CD4-positive, alpha-beta T cell treated with Interleukin-17A for 1 hour (primary cell): ENCODE results near the gene LARGE1.

ENCODE experiments used
- DNase-seq: peaks from one replicate; pipeline ENCODE4 v3.0.0-alpha.2; 2020

The LARGE1 gene

DNA sequence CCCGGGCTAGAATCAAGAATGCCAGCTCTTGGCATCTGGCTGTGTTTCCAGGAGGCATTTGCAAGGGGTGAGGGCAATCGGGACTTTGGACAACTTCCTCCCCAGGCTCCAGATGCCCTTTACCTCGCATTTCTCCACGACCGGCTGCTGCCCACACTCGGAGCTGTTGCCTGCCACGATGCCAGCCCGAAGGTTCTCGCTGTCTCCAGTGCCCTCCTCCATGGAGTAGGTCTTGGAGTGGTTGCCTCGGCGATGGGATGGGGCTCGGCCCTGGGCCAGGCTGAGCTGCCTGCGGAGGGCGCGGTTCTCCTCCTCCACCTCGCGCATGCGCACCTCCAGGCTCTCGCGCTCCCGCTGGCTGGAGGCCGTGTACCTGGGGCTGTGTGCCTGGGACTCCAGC lies 270.0 kb downstream of the LARGE1 start:
- DNase-seq, result no peak

DNA sequence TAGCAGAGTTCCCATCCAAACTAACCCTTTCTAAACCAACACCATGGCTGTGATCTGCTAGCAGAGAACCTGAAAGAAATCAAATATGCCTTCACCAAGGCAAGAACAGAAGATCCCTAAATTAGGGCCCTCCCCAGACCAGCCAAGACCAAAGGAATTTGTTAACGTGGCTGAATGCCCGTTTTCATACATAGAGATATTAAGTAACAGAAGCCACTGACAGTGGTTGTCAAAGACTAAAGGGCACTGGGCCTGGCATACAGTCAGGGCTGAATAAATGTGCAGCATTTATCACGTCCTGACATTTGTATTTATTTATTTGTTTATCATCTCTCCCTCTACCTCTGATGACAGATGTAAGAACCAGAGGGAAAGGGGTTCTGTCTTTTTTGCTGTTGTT lies 271.8 kb downstream of the LARGE1 start:
- DNase-seq, result no peak

DNA sequence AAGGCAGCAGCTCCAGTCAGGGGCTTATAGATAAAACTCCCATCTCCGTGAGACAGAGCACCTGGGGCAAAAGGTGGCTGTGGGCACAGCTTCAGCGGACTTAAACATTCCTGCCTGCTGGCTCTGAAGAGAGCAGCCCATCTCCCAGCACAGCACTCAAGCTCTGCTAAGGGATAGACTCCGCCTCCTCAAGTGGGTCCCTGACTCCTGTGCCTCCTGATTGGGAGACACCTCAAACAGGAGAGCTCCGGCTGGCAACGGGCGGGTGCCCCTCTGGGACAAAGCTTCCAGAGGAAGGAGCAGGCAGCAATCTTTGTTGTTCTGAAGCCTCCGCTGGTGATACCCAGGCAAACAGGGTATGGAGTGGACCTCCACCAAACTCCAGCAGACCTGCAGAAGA lies 279.4 kb downstream of the LARGE1 start:
- no peak for DNase-seq

DNA sequence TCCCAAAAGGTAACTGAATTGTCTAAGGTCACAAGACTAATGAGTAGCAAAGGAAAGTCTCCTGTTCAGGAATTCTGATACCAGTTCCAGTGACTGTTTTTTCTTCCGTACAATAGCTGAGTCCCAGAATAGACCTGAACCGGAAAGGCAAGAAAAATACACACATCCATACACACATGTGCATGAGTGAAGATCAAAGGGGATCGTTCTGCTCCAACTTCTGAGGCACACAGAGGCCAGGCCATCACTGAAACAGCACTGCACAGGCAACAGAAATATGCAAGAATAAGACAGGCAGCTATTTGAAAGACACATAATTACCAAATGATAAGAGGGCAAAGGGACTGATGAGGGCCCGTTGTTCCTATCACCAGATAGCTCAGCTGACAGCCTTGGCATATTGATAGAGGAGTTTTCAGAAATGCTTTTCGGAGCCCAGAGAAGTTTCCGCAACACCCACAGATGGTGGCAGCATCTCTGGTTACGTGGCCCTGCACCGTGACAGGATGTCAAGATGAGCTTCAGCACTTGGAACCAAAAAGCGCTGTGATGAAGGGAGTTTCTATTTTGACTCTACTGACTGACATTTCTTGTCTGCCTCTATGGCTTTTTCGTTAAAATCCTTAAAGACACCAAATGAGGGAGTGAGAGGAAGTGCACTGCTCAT lies 280.6 kb downstream of the LARGE1 start:
- DNase-seq, result no peak

DNA sequence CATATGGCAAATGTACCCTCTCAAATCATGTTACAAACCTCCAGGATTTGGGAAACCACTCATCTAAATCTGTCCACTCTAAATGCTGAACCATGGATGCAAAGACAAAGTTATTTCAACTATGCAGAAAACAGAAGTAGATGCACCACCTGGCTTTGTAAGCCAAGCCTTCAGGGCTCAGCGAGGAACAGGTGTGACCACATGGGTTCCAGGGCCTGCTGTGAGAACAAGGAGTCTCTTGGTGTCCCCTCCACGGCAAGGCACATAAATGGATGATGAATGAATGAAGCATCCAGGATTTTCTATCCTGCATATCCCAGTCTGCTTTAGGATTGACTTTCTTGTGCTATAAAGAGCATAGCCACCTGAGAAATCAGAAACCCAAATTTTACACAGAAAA lies 284.5 kb downstream of the LARGE1 start:
- no peak for DNase-seq

DNA sequence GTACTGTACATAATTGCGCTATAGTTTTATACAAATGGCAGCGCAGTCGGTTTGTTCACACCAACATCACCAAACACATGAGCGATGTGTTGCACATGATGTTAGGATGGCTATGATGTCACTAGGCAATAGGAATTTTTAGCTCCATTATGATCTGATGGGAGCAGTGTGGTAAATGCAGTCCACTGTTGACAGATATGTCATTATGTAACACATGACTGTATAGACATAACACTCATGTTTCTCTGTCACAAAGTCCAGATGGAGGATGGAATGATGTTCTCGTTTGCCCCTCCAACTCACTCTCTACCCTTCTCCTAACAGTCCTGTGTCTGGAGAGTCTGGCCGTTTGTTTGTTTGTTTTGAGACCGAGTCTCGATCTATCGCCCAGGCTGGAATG lies 288.5 kb downstream of the LARGE1 start:
- DNase-seq, result no peak

DNA sequence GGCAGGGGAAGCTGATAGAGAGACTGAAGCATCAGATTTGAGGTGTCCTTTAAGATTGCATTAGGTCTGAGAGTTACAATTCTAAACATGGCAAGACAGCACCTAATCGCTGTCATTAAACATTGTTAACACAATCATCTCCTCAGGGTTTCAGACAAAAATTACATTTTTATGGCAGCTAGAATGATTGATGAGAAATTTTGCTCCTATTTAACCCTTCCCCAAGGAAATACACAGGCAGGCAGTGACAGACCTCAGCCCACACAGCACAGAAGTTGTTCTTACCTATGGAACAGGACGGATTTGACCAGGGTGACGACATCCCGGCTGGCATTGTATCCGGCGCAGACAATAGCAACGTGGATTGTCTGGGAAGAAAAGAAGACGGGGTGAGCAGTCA lies 294.3 kb downstream of the LARGE1 start:
- DNase-seq, result no peak

DNA sequence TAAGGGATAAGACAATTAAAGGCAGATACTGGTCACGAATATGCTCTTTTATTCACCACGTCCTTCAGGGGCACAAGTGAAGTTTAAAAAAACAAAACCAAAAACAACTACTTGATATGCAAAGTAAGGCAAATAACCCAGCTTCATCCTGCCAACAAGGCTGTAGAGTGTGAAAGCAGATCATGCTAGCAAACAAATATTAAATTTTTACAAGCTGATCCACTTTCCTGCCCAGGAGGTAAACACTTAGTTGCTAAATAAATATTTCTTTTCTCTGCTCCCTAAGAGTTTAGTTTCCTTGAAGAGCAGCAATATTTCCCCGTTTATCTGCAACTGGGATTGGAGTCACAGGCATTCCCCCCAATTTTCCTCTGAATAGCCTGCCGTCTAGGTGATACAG lies 300.2 kb downstream of the LARGE1 start:
- no peak for DNase-seq

DNA sequence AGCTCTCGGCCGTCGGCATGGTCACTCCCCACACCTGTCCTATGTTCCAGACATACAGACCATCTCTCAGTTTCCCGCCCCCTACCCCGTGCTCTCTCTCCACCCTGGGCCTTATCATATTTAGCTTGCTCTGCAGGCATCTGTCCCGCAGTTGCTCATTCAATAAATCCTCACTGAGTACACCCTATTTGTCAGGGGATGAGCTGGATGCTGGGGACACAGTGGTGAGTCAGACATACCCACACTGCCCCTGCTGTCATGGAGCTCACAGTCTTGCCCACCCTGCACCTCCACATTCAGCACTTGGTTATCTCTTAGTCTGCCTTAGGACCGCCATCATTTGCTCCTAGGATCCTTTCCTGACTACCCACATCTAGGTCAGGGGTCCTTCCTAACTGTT lies 313.8 kb downstream of the LARGE1 start:
- DNase-seq, result no peak

DNA sequence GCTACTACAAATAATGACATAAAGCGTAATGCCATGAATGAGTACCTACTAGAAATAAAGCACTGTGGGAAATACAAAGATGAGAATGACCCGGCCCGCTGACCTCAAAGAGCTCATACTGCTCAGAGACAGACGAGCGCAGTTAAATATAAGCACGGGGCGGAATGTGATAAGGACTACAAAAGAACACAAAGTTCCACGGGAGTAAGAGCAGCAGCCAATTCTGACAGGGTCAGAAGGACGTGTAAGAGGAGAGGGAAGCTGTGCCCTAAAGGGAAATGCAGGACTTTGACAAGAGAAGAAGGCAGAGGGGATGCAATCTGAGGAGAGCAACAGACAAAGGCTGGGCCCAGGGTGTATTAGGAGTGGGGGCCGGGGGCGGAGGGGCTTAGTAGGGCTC lies 314.6 kb downstream of the LARGE1 start:
- no peak for DNase-seq

DNA sequence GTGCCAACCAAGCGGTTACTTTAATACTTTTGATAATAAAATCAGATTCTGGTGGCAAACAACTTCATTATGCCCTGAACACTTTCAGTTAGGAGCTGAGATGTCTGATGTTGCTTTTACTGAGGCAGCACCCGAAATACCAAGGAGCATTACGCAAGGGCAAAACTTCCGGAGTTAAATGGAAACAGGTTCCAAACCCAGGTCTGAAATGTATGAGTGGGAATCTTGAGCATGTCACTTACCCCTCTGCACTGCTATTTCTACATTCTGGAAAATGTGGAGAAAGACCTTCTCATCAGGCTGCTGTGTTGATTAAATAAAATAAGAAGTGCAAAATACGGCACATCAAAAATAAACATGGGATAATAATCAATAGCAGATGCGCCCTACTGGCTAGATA lies 315.1 kb downstream of the LARGE1 start:
- DNase-seq, result no peak

DNA sequence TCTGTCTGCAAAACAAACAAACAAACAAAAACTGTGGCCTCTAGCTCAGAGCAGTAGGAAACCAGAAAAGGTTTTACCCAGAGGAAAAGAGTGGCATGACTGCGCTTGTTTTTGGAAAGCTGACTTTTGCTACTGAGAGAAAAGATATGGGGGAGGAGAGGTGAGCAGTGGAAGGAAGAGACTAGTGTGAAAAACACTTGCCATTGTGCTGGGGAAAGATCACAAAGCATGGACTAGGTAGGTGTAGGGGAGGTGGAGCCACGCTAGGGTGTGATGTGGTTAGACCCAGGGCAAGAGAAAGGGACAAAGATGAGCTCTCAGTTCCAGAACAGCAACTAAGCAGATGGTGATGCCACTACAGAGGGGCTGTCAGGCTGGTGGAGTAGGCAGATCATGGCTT lies 319.2 kb downstream of the LARGE1 start:
- DNase-seq, result no peak

DNA sequence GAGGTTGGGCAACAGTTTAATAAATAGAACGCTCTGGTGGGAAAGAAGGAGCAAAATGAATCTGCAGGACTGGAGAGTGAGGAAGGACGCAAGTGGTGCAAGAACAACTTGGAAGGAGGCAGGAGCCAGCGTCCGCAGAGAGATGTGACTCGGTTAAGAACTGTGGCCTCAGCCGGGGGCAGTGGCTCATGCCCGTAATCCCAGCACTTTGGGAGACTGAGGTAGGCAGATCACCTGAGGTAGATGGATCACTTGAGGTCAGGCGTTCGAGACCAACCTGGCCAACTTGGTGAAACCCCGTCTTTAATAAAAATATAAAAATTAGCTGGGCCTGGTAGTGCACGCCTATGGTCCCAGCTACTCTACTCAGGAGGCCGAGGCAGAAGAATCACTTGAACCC lies 319.7 kb downstream of the LARGE1 start:
- DNase-seq, result no peak

DNA sequence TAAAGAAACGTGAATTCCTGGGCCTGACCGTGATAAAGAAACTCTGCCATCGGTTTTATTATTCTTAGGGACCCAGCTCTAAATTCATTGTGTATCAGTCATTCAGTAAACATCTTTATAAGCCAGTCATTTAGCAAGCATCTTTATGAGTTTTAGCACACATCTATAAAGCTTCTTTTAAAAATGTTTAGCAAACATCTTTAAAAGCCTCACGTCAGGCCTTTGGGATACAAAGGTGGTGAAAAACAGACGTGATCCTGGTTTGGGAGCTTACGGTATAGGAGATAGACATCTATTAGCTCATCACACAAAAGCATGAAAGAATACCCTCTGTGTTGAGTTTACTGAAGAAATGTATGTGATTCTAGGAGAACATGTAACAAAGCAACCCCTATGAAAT lies 320.2 kb downstream of the LARGE1 start:
- no peak for DNase-seq

DNA sequence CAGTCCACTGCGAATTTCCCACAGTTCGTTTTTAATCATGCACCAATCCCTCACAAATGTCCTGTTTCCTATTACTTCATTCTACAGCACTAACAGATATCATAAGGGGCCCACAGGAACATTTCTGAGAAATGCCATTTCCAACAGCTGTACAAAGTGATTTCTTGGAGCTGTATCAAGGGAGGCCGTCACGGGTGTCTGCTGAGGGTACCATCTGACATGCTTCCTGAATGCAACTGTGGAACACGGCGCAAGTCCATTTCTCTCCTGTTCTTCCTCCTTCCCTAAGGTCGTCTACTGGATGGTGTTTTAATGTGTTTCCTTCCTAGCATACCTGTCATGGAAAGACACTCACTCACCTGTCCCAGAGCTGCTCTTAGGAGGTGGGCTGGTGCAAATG lies 320.7 kb downstream of the LARGE1 start:
- no peak for DNase-seq

DNA sequence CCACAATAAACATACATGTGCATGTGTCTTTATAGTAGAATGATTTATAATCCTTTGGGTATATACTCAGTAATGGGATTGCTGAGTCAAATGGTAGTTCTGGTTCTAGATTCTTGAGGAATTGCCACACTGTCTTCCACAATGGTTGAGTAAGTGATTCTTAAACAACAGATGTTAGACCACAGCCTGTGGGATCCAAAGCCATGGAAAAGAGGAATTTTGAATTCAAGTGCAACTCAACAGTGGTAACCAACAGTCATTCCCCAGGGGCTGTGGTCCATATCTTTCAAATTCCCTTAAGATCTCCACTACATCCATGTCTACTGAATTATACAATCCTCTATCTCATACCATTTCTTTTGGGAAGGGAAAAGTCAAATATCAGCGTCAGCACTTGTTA lies 321.5 kb downstream of the LARGE1 start:
- no peak for DNase-seq

DNA sequence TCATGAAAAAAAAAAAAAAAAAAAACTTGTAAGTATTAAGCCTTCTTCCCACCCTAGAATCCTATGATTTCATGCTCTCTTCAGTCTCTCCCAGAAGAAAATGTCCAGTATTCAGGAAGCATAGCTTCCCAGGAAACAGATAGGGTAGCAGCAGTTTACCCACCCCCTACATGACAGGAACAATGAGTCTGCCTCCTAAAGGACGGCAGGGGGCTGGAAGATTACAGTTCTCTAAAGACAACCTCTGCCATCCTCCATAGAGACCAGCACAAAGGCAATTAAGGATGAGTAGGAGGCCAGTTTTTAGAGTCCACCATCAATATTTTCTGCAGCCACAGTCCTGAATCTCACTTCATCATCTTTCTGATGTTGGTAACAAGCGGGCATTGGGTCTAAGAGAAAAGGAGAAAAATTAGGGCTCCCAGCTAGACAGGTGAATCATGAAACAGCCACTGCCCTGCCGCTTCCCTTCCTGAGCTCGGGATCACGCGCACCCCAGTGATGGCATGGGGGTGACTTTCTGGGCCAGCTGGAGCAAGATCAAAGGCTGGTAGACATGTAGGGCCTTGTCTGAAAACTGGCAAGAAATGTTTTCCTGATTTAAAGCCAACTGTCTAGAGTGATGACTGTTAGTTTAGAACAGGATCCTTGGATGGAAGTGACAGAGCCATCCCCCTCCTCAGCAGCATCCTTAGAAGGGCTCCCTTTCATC lies 322.8 kb downstream of the LARGE1 start:
- DNase-seq, result no peak

DNA sequence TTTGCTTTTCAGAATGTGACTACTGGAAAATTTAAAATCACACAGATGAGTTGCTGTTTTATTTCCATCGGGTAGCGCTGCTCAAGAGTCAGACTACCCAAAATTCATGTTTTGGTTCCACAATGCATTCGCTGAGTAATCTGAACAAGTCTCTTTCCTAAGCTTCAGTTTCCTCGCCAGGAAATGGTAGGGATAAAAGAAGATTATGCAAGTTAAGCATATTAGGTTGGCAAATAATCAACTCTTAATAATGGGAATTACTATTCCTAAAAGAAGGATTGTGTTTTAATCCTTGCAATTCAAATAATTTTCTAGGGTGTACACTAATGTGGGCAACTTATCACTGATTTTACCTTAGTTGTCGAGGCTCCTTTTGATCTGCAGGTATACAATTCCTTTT lies 326.5 kb downstream of the LARGE1 start:
- no peak for DNase-seq

DNA sequence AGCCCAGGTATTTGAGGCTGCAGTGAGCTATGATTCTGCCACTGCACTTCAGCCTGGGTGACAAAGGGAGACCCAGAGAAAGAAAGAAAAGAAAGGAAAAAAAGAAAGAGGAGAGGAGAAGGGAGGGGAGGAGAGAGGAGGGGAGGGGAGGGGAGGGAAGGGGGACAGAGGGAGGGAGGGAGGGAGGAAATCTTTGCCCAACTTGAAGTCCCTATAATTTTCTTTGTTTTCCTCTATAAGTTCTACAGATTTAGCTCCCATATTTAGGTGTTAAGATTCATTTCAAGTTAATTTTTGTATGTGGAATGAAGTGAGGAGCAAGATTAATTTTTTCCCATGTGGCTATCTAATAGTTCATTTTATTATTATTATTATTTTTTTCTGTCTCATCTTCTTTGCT lies 328.3 kb downstream of the LARGE1 start:
- no peak for DNase-seq

DNA sequence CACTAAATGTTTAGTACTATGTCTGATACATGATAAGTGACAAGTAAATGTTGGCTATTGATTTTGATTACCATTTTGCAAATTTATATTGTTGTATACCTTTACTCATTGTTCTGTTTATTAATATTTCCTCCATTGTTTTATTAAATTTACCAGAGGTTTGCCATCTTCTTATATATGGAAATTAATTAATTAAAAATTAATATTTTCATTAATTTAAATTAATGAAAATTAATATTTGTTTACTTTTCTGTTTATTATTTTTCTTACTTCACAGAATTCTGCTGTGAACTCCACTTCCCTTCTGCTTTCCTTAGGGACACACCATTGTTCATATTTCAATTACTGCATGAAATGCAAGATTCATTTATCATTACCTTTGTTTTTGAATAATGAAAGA lies 331.0 kb downstream of the LARGE1 start:
- no peak for DNase-seq

DNA sequence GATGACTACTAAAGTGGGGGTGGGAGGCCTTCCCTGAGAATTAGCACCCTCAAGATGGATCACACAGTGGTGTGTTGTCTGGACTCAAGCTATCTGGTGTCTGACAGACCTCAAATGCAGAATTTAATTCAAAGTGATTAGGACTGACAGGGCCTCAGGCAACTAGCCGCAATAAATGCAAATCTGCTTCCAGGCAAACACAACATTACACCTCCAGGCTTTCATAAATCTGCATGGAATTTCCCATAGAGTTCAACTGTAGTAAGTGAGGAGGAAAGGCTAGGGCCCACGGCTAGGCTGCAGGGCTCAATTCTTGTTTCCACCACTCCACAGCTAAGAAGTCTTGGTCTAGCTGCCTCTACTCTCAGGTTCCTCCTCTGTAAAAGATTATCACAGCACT lies 331.4 kb downstream of the LARGE1 start:
- no peak for DNase-seq

DNA sequence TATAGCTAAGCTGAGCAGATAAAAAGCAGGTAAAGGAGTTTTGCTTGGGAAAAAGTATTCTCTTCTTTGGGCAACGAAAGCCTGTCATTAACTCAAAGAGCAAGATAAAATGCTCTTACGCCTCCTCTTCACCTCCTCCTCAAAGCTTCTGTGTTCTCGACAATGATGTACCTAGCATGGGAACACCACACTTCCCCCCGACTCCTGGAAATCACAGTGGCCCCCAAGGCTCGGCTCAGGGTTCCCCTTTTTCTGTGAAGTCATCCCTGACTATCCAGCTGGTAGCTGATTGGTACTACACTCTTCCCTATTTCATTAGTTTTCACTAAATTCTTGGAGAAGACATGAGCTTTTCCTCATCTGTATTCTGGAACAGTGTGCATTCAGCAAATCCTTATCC lies 336.1 kb downstream of the LARGE1 start:
- no peak for DNase-seq

DNA sequence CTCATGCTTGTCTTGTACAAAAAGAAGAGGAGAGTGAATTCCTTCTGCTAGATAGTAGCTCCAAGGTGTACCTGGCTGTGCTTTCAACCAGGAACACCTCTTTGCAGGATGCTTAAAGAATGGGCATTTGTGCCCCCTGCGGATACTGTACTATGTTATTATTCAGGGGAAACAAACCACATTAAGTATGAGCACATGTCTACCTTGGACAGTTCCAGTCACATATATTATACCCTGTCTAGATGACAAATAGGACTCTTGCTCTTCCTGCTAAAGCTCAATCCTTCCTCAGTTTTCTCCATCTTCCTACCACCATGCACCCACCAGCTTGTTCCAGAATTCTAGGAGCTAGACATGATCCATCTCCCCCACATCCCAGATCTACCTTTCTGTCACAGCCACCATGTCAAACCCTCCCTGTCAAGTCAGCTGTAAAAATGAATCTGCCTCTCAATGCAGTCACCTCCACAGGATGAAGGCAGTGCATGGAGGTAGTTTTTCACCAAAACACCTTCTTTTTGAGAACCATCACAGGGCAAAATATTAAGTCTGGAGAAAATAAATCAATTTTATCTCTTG lies 337.4 kb downstream of the LARGE1 start:
- no peak for DNase-seq

DNA sequence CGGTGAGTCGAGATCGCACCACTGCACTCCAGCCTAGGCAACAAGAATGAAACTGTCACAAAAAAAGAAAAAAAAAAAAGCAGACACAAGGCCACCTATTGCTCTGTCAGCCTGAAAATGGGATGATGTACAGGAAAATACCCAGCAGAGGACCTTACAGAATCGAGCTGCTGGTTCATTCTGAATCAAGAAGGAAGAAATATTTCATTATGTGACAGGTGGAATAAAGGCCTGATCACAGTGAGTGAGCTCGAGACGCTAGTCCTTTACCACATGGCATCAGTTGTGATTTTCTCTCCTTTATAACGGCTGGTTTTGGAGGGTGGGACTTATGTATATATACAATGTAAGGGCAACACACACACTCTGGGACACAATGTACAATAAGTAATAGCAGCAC lies 340.0 kb downstream of the LARGE1 start:
- DNase-seq, result no peak
